Measurements from ENCODE around the gene KCND3.
A peak's percentile ranks its signal among the peaks of the same experiment; 100 is the strongest.

Gene KCND3

DNA sequence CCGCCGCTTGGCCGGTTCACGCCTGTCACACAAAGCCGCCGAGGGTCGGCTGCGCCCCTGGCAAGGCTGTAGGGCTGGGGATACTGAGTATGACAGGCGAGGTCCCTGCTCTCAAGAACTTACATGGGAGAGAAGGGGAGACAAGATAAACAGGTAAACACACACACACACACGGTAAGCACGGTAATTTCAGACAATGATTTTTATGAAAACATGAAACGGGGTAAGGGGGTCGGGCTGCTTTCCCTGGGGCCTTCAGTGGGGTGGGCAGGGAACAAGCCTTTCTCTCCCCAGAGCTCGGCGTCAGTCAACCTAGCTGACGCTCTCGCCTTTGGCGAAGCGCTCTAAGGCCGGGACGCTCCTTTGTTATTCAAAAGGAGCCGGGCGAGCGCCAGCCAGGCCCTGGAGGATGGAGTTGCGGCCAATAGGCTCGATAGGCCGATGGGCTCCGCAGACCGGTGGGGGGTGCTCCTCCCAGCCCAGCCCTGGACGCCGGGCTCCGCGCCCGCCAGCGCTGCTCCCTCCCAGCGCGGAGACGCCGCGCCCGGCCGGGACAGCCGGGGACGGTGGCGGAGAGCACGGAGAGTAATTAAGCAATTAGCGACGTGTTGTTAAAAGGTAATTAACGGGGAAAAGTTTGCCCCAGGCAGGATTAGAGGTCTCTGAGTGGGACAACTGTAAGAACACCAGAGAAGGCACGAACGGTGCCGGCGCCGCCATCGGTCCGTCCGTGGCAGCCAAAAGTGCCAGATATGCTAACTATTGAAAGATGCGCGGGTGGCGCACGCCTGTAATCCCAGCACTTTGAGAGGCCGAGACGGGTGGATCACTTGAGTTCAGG lies 249.3 kb downstream of the KCND3 start:
- peak; percentile 49 for DNase-seq (ENCODE audit: low spot score)

GRCh38 chr1:111739194-111739924 lies 250.1 kb downstream of the KCND3 start, which contains the start of gene INKA2:
TSS of gene INKA2 (minus strand) at chr1:111739395. CDS start at chr1:111739242, 153 bp downstream.
- peak; percentile 81 for DNase-seq (ENCODE audit: low spot score)

DNA sequence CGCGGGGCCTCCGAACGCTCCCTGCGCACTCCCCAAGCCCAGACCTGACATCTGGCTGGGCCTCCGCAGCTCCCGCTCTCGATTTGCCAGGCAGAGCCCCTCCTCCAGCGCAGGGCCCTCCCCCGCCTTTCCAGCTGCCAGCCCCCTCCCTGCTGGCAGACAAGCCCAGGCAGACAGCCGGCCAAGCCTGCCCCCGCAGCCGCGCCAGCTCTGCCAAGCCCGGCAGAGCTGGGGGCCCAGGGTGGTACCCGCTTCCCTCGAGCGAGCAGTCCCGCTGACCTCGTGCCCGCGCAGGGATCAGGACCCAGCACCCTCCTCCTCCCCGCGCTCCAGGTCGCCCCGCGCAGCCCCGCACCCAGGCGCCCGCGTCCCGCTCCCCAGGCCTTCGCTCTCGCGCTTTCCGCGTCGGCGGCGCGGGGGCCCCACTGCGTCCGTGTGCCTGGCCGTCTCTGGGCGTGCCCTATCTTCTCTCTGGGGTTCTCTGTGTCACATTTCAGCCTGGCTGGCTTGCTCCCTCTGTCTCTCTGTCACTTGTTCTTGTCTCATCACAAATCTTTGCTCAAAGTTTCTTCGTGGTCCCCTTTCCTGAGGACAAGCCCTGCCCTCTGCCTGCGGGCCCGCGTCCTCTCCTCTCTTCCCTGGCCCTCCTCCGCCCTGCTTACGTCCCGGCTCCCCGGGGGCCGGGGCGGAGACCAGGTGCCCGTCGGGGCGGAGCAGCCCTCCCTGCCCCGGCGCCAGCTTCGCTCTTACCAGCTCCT lies 250.9 kb downstream of the KCND3 start:
- DNase-seq (ENCODE audit: low spot score), result peak; percentile 27

DNA sequence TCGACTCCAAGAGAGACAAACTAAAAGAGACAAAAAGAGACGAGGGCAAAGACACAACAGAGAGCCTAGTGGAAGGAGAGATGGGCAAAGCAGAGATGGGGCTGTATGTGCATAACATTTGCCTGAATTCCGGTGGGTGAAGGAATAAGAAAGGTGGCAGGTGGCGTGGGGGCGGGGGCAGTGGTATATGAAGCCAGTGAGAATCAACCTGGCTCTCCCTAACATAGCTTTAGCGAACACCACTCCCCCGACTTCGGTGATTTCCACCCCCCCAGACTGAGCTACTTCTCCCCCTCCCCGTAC lies 251.4 kb downstream of the KCND3 start:
- no peak for DNase-seq (ENCODE audit: low spot score)

DNA sequence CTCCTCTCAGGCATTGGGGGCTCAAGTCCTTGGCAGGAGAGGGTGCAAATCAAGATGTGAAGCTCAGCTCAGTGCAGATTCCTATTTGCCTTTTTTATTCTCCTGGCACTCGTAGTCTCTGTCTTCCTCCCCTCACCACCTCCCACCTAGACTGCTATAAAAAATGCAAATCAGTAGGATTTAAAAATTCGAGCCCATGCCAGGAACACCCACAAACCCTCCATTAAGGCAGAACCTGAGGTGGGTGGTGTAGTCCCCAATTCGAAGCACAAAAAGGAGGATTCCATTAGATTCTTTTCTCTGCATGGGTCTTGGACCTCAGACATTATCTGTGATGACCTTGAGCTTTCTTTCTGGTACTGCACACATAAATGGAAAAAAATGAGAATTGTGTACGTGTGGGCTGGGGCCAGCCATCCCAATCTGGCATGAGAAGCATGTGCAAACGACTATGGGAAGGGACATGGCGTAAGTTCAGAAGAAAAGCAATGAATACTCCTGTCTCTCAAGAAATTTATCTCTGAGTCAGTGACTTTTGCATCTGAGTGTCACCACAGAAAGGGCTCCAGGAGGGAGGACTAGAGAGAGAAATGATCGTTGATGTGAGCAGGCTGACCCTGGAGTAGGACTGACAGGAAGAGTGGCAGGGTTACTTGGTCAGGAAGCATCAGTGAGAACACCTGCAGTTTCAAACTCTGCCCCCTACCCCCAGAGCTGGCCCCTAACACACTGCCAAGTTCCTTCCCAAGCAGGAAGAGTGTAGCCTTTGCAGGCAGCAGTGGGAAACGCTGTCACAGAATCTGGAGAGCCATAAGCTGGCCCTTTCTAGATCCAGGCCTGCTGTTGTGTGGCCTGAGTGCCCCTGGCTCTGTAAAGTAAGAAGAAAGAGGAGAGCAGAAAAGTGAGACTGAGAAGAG lies 252.0 kb downstream of the KCND3 start:
- DNase-seq (ENCODE audit: low spot score), result no peak

DNA sequence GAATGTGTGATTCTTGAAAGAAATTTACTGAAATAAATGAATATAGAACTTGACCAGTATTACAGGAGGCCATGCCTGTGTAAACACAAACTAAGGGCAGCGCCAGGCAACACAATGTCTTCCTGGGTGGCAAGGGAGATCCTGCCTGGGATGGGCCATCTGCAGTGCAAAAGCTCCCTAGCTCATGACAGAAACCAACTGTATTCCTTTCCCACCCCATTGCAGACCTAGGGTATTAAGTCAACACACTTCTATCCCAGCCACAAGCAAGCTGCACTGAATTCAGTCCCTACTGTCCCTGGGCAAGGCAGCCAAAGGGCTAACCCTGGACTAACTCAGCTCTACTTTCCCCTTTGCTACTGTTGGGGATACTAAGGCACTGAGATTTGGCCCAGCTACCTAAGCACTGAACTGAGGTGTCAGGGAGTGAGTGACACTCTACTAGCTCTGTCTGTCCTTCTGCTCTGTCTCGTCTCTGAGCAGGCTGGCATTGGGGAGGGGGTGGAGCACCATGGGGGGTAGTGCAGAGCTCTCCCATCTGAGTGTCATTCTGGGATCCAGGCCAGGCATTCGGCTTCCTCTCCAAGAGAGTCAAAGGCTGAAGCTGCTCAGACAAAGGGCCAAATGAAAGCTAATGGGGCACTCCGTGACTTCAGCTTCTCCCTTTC lies 252.8 kb downstream of the KCND3 start:
- no peak for DNase-seq (ENCODE audit: low spot score)

DNA sequence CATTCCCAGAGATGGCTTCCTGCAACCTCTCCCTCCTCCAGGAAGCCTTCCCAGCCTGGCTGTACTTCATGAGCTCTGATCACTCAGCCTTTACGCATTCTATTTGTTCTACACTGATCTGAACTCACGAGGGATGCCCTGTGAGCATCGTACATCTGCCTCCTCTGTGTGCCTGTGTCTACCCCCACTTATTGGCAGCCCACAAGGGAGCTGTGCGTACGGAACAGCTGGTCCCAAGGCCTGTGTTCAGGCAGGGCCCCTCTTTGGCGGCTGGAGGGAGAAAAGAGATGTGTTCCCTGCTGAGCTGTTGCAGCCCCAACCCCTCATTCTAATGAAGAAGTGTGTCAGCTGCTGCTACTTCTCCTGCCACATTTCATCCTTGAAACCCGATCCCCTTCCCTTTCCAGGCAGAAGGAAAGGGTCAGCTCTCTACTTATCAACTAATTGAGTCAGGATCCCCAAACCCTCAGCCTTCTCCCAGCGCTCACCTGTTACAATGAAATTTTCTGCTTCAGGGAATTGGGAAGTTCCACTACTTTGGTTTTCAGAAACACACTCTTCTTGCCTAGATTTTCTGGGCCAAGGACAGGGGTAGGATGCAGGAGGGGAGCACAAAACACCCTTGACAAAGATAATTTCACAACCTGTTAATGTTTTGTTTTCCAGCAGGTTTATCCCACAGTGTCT lies 253.5 kb downstream of the KCND3 start:
- no peak for DNase-seq (ENCODE audit: low spot score)

GRCh38 chr1:111735321-111735720 lies 254.1 kb downstream of the KCND3 start:
- no peak for DNase-seq (ENCODE audit: low spot score)

GRCh38 chr1:111734856-111735255 lies 254.6 kb downstream of the KCND3 start:
- DNase-seq (ENCODE audit: low spot score), result no peak

DNA sequence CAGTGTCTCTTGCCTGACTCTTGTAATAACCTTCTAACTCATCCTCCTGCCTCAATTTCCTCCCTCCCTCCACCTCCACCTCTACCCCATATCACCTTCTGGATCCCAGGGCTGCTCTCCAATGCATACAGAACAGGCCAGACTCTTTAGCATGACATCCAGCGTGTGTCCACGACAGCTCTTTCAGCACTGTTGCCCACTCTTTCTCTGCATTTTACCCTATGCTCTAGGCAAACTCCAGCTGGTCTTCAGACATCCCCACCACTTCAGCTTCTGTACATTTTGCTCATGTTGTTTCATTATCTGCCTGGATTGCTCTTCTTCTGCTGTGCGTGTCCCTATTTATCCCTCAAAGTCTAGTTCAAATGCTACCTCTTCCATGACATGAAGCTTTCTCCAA lies 255.0 kb downstream of the KCND3 start:
- DNase-seq (ENCODE audit: low spot score), result no peak

GRCh38 chr1:111733992-111734341 lies 255.5 kb downstream of the KCND3 start:
- DNase-seq (ENCODE audit: low spot score), result no peak

GRCh38 chr1:111733183-111733991 lies 256.1 kb downstream of the KCND3 start:
- DNase-seq (ENCODE audit: low spot score), result peak; percentile 32

DNA sequence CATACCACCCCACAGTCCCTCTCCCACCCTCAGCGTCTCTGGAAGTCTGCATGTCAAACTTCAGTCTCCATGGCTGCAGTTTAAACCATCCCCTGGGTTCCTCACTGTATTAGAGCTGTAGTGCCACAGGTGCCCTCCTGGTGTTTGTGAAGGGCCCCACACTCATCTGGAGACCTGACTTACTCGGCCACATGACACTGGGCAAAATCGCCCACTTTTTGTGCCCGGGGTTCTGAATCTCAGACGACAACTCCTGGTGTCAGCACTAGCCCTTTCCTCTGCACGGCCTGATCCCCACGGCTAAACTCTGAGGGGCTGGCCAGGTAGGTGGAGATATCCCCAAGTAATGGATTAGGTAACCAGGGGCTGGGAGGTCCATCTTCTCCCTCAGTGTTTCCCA lies 256.8 kb downstream of the KCND3 start:
- no peak for DNase-seq (ENCODE audit: low spot score)

GRCh38 chr1:111731956-111732355 lies 257.5 kb downstream of the KCND3 start:
- no peak for DNase-seq (ENCODE audit: low spot score)

DNA sequence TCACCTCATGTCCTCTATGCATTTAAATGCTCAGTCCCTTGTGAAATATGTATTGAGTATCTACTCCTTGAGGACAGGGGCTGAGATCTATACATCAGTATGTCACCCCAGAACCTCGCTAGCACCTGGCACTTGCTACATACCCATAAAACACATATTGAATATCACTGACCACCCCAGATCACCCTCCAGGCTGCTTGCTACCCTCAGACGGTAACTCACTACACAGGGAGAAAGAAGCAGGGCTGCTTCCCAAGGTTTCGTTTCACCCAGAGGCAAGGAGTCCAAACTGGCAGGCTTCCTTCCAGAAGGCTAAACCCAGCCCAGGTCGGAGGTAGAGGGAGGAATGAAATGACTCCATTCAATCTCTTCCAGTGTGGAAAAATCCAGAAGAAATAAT lies 258.8 kb downstream of the KCND3 start:
- DNase-seq (ENCODE audit: low spot score), result no peak

DNA sequence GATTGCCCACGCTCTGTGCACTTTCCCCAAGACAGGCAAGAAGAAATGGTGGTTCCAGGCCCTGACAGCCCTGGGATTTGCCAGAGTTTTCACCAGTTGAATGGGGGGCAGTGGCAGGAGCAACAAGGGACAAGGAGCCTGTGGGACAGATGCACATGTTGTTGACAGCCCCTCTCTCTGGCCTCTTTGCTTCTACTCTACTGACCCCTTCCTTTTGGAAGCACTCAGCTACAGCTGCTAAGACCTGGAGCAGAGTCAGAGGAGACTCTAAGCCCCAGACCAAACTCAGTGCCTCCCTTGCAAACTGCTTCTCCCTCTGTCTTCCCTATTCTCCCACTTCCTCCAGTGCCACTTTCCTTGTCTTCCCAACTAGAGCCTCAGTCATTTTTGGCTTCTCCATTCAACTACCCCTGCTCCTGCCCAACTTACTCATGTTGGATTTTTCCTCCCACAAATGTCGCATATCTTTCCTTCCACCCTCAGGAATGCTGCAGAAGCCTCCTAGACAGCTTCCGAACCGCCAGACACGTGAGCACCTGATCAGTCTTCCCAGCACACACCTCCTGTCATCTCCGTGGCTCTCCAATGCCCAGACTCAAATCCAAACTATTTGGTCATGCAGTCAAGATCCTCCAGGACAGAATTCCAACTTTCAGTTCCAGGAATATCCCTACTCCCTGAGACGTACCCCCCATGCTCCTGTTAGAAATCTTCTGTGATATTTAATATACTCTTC lies 259.4 kb downstream of the KCND3 start:
- no peak for DNase-seq (ENCODE audit: low spot score)

DNA sequence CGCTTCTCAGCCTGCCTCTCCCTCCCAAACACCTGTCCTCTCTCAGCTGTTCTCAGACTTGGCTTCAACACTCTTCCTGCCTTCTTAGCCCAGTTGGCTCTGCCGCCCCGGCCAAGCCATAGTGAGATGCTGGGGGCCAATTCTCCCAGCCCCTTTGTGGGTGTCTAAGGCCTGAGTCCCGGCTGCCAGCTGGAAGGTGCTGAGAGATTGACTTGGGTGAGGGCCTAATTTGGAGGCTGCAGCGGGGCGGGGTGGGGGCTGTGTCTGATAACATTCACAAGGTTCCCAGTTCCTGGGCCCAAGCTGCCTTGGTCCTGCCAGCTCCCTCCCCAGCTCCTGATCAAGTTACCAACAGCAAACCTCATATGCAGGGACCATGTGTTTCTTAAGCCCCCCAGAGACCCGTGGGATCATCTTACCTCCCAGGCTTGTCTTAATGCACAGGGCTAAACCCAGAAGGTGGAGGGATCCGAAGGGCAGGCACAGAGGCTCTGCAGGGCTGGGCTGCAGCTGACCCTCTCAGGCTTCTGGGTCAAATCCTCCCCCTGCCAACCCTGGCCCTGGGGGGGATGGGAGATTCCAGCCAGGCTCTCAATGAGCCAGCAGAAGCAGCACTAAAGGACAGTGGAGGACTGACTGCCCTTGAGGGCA lies 260.1 kb downstream of the KCND3 start:
- no peak for DNase-seq (ENCODE audit: low spot score)

GRCh38 chr1:111727056-111727455 lies 262.4 kb downstream of the KCND3 start:
- DNase-seq (ENCODE audit: low spot score), result no peak

GRCh38 chr1:111725192-111725591 lies 264.3 kb downstream of the KCND3 start:
- DNase-seq (ENCODE audit: low spot score), result no peak
